HK-2 (cell line): ENCODE results near the gene FMO5.
"Not testable (repeated sequence)": the region's sequence is repeated elsewhere in the genome, so short reads cannot be mapped to it uniquely, and the experiment has no call there.

ENCODE experiments used
- DNase-seq: peaks from one replicate; pipeline ENCODE4 v3.0.0-alpha.2; 2018; ENCODE audit not compliant: unreplicated experiment

Gene FMO5

DNA sequence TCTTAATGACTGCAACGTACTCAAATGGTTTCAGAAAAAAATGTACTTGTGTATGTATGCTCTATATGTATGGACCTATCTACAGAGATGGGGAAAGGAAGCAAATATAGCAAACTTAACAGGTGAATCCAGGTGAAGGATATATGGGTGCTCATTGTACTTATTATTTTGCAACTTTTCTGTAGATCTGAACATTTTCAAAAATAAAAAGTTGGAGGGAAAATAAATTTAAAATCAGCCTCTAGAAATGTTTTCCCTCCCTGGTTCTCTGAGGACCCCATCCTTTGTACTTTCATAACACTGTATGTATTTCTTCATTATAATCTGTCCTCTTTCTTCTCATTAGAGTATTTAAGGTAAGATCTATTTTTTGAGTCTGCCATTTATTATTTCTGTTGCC is 17.9 kb downstream of the FMO5 start:
- DNase-seq: no peak

DNA sequence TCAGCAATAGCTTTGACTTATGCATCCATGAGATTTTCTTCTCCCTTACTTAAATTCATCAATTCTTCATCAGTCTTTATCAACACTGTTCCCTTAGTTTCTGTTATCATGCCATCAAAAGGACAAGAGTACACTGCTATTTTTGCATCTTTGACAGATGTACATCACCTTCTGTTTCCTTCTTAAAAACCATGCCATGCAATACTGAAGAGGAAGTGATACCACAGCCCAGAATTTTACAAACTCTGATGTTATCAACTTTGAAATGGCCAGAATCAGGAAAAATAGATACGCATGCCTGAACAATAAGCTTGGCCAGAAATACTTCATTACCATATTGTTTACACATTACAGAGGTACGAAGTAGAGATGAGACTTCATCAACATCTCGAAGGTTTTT is 21.1 kb downstream of the FMO5 start:
- DNase-seq: no peak

DNA sequence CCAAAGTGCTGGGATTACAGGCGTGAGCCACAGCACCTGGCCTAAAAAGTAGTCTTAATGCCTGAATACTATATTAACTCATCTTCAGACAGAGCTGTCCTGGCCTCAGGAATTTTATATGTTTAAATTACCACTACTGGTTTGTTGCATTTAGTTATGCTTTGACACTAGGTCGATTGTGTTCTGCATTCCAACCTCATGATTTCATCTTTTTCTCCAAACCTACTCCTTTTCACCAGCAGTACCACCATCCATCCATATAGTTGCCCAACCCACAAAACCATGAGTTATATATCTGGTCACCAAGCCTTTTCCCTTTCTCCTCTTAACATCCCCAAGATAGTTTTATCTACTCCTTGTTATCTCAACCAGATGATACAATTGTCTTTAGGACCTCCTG is 22.6 kb downstream of the FMO5 start:
- DNase-seq: no peak

DNA sequence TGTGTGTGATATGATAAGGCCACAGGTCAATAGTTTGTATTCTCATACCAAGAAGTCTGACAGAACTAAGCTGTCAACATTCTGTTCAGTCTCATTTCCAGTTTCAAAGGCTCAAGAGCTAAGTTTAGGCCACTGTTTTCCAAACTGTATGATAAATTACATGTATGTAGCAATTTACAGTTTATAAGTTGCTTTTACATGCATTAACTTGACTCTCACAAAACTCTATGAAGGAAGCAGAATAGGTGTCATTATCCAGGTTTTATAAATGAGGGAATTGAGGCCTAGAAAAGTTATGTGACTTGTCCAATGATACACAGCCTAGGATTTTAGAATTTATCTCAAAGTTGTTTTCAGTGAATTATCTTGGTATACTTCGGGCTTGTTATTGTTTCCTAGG is 23.4 kb downstream of the FMO5 start:
- DNase-seq: no peak

DNA sequence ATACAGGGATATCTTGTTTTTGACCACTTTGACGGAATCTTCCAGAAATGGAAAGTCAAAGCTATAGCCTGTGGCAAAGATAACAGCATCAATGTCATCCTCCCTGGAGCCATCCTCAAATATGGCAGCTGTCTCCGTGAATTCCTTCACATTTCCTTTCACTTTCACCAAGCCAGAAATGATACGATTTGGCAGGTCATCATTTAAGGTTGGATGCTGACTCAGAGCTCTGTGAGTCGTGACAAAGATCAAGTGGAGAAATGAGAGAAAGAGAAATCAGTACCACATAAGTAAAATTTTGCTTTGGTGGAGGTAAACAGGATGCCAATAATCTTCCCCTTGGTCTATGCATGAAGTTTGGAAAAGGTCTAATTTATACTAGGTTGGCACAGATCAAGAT is 23.9 kb downstream of the FMO5 start:
- no peak for DNase-seq

DNA sequence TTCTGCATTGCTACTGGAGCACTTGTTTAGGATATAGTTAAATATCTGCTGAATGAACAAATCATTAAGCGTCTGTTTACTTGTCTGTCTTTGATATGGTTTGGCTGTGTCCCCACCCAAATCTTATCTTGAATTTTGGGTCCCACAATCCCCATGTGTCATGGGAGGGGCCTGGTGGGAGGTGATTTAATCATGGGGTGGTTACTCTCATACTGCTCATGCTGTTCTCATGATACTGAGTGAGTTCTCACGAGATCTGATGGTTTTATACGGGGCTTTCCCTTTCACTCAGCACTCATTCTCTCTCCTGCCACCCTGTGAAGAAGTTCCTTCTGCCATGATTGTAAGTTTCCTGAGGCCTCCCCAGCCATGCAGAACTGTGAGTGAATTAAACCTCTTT is 27.8 kb downstream of the FMO5 start:
- DNase-seq: not testable (repeated sequence)

DNA sequence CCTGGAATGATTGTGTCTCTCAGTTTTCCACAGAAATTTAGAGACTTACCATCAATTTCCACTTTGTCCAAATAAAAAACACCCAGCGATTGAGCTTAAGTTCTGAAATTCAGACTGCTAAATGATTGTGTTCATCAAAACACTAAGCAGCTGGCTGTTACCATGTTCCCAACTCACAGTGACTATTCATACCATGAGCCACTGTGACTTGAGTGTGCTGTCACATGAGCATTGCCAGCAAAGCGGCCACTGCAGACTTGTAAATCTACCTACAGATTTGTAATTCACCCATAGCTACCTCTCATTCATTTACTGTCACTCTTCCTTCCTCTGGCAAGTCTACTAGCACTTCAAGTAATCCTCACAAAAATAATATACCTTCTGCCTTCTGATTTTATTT is 35.6 kb downstream of the FMO5 start:
- DNase-seq: no peak

DNA sequence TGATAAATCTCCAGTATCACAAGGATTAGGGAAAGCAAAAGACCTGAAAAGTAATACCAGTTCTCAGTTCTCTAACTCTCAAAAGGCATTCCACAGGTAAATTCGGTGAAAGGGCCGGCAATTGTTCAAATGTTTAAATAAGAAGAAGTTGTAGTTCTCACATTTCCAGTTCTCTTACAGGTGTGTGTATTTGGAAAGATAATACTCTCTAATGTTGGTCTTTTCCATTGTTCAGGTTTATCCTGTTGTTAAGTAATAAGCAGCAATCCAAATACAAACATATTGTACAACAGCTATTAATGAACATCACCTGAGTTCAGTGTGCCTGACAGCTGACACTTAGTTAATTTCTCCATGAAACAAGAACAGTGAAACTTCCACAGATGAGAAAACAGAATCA is 39.7 kb downstream of the FMO5 start:
- DNase-seq: no peak

DNA sequence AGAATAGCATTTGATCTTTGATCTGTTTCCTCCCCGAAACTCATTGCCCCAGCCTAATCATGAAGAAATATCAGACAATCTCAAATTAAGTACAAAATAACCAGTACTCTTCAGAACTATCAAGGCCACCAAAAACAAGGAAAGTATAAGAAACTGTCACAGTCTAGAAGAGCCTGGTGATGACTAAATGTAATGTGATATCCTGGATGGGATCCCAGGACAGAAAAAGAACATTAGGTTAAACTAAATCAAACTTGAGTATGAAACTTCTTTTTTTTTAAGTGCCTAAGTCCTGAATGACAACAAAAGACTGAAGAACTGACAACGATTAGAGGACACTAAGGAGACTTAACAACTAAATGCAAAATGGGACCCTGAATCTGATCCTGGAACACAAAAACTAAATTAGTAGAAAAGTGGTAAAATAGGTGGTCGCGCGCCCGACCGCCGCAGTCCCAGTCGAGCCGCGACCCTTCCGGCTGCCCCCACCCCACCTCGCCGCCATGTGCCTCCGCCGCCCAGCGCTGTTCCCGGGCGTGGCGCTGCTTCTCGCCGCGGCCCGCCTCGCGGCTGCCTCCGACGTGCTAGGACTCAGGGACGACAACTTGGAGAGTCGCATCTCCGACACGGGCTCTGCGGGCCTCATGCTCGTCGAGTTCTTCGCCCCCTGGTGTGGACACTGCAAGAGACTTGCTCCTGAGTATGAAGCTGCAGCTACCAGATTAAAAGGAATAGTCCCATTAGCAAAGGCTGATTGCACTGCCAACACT is 47.3 kb downstream of the FMO5 start:
- no peak for DNase-seq

DNA sequence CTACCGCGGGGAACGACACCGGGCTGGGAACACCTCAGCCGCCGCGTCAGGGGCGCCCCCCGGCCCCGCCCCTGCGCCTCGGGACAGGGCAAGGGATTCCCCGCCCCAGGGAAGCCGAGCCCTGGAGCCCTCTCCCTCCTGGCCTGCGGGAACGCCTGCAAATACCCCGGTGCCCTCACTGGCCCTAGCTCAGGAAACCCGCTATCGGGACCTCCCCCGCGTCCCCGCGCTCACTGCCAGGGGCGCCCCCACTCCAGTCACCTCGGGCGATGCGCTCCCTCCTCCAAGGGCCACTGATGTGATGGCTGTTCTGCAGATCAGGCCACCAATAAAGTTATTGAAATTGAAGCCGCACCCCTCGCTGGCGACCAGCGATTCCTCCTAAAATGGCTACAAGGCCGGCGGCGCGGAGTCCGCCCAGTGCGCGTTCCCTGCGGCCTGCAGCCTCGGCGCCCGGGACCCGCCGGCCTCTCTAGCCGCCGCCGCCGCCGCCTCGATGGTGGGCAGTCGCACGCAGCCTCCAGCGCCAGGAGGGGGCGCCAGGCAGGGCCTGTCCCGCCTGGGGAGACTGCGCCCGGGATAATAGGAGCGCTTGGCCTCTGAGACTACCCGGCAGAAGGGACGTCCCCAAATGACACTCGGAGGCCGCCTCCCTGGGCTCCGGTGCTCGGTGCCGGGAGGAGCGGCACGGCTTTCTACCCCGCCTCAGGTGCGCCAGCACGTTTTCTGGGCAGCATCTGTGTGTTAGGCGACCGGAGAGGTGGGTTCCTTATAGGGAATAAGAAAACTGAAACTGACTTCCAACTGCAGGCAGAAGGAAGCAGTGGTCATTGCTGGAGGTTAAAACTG is 52.7 kb downstream of the FMO5 start, which contains the start of gene PRKAB2:
PRKAB2 (minus strand) TSS at position 303 of the 849 bp plus-strand sequence. CDS start 326 bp downstream, outside the sequence.
- DNase-seq: peak; percentile 95

DNA sequence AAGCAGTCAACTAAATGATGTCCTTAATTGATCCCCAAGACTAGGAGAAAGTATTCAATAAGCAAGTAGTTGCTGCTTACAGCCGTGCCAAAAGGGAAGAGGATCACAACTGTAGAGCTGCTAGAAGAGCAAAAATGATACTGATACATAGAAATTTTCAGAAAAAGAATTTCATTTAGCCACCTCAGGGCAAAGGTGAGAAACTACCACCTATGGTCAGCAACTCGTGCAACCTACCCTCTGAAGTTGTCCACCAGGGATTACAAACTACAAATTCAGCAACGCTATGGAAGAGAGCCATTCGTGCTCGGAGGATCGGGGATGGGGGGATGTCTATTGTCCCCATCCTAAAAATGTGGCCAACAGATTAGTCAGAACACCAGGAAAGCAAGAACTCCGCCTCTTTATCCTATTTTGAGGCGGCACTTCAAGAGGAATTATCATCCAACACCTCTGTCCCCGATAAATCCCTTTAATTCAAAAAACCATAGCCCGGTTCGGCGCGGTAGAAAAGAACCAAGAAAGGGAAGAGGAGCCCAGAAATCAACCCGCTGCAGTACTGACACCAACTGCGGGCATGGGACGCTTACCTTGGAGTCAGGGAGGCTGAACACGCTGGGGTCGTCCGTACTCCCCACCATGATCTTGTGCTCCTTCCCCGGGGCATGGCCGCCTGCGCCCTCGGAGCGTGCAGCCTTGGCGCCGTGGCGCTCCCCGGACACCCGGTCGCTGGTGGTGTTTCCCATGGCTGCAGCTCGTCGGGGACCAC is 53.6 kb downstream of the FMO5 start:
- peak; percentile 16 for DNase-seq

DNA sequence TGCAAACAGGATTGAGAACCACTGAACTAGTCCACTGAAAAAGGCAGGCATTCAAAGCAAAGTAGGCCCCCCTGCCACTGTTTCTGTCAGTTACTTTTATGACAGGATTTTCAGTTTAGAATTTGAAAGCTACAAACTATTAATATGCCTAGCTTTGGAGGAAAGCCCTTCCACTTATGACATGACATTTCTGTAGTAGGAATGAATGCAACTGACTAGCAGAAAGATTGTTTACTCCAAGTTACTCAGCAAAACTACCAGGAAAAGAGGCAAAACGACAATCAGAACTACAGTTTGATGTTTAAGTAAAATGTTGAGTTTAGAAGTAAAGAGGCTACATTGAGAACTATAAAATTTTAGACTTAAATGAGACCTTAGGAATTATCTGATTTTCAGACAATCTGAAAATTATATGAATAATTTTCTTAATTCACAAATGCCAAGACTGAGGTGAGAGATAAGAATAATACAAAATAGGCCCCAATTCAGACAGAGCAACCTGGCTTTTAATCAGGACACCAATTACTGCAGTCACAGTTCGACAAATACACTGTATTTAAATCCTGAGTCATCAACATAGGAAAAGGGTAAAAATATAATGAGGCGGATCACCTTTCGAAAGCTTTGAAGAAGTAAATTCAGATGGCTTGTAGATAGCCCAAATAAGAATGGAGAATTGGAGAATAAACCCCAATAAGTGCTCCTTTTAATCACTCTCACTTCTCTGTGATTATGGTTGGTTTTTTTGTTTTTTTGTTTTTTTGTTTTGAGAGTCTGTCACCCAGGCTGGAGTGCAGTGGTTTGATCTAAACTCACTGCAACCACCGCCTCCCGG is 55.1 kb downstream of the FMO5 start:
- DNase-seq: no peak

DNA sequence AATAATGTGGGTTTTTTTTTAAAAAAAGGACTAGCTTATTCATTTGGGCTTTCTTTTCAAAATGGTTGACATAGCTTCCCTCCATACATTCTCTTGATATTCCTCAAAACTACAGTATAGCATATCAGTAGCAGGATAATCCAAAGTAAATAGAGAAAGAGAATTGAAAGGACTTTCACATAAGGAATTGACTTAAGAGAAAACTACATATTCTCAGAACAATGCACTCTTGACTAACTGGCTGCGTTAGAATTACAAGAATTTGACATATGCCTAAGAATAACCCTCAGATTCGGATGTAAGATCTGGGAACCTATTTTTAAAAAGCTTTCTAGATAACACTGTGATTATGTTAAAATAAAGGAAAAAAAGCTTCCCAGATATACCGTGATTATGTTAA is 56.0 kb downstream of the FMO5 start:
- no peak for DNase-seq

DNA sequence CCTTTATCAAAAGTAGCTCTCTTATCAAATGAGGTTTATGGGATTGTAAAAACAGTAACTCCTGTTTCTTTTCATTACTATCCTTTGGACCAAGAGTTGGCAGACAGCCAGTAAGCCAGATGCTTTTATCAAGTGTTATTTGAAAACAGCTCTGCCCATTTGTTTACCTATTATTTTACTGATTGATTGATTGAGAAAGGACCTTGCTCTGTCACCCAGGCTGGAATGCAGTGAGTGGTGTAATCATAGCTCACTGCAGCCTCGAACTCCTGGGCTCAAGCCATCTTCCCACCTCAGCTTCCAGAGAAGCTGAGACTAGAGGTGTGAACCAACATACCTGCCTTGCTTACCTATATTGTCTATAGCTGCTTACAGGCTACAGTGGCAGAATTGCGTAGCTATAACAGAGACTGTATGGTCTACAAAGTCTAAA is 56.5 kb downstream of the FMO5 start:
- peak; percentile 7 for DNase-seq

DNA sequence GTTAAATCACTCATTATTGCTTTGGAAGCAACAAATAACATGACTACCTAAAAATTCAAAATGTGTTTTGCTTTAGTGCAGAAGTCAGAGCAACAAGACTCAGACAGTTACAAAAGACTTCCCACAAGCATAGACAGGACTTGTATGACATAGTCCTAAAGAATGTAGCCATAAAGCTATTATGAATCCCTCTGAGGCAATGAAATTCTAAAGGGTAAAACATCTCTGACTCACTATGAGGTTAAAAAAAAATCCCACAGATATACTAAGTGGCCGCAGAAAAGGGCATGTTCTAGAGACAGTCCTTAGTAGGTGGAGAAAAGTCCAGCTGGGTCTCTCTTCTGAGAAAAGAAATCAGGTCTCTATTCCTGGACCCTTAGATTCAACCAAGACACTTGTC is 57.8 kb downstream of the FMO5 start:
- peak; percentile 15 for DNase-seq

DNA sequence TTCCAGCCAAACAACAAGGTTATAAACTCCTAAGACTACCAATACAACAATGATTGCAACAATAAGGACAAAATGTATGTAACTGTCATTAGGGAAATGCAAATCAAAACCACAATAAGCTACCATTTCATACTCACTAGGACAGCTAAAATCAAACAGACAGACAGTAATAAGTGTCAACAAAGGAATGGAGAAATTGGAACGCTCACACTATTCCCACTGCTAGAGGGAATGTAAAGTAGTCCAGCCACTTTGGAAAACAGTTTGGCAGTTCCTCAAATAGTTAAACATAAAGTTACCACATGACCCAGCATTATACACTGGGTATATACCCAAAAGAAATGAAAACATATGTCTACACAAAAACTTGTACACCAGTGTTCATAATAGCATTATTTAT is 62.1 kb downstream of the FMO5 start:
- no peak for DNase-seq

DNA sequence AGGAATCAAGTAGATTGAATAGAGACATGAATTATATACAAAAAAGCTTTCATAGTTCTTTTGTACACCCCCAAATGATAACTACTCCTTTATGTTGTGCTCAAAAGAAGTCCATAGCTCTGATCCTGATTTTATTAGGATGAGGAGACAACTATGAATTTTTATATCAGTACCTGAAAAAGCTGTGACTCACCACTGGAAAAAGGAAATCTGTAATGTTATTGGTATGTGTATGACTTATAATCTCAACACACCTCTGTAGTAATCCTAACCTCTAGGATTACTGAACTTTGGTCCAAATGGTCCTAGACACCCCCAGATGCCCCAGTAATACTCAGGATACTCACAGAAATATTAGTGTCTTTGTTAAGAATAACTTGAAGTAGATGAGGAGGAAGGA is 63.0 kb downstream of the FMO5 start:
- no peak for DNase-seq

DNA sequence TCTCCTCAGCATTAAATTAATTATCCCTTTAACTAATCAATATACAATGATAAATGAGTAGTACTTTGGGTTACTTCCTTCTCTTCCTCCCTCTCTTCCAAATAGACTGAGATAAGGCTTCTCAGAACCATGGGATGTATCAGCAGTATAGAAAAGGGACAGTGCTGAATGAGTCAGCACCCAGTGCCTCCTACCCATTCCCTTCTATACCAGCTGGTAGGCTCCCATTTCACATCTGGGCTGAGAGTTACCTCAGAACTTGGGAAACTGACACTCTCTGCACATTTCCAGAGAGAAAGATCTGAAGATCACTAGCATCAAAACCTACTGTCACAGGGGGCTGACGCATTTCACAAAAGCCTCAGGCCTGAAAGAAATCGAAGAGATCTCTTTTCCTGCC is 68.0 kb downstream of the FMO5 start:
- DNase-seq: not testable (repeated sequence)

DNA sequence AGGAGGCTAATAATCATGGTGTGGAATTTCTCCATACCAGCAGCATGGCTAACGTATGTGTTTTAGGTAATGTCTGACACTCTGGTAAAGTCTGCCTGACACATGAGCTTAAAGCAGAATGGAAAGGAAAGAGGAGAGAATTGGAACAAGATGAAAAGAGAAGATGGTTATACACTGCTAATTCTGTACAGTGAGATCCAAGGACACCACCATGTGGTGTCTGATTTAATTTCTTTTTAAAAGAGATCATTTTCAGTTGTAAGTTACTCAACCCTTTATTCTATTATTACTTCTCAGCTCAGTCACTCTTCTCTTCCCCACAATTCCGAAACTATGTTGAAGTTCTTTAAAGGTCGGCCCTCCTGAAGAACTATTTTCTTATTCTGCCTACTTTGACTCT is 68.5 kb downstream of the FMO5 start:
- DNase-seq: no peak

DNA sequence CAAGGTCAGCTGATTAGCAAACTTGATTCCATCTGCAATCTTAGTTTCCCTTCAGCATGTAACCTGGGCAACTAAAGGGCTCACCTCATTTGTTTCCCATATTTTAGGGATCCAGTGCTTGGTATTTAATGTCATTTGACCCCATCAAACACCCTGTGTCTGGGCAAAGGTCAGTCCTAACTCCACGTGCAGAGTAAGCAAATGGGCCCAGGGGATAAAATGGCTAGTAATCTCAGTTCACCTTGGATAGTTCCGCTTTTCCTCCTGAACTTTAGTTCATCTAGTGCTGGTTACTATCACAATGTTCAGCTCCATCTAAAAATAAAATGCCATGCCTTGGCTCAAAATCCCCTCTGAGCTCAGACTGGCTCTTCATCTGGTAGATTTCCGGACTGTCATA is 72.4 kb downstream of the FMO5 start:
- DNase-seq: no peak

DNA sequence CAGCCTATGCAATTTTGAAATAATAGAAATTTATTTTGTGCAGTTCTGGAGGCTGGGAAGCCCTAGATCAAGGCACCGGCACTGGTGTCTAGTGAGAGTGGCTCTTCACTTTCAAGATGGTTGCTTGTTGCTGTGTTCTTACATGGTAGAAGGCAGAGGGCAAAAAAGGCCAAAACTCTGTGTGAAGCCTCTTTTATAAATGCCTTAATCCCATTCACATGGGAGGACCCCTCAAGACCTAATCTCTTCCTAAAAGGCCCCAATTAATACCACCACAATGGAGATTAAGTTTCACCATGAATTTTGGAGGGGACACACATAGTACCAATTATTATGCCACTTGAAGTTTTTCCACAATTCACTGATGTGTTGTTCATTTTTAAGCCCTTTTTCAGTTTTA is 73.9 kb downstream of the FMO5 start:
- no peak for DNase-seq
